ENCODE results near the gene CDH13.
A peak's percentile ranks its signal among the peaks of the same experiment; 100 is the strongest.

The CDH13 gene

DNA sequence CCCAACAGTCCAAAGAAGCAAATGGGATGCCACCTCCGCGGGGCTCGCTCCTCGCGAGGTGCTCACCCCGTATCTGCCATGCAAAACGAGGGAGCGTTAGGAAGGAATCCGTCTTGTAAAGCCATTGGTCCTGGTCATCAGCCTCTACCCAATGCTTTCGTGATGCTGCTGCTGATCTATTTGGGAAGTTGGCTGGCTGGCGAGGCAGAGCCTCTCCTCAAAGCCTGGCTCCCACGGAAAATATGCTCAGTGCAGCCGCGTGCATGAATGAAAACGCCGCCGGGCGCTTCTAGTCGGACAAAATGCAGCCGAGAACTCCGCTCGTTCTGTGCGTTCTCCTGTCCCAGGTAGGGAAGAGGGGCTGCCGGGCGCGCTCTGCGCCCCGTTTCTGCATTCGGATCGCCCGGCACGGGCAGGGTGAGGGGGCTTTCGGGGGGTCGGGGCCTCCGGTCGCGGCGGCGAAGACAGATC lies at the start of gene CDH13:
CDH13 (plus strand) TSS at position 179 of the 471 bp plus-strand sequence.
- no peak for DNase-seq (ENCODE audit: low spot score)

DNA sequence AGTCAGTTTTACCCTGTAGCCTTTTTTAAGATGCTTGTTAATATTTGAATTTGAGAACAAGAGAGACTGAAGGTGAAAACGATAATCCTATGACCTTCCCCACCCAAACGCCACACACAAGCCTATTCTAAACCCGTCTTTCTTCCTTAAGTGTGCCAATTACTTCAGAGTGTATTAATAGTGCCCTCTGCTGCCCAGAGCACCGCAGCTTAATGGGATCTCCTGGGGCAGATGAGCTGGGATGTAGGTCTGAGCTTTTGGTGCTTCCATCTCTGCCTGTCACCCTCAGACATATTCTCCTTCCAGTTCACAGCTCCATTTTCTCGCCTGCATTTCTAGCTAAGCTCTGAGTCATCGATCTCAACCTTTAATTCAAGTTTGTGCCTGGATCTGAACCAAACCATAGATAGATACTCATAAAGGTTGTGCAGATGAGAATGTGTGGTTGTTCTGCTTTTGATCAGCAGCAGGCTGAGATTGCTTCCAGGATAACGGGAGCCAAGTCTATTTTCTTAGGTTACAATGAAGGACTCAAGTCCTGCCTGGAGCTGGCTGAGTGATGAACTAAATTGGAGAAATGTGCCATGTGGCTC lies 46.4 kb upstream of the CDH13 start:
- DNase-seq (ENCODE audit: low spot score) = peak; percentile 14

DNA sequence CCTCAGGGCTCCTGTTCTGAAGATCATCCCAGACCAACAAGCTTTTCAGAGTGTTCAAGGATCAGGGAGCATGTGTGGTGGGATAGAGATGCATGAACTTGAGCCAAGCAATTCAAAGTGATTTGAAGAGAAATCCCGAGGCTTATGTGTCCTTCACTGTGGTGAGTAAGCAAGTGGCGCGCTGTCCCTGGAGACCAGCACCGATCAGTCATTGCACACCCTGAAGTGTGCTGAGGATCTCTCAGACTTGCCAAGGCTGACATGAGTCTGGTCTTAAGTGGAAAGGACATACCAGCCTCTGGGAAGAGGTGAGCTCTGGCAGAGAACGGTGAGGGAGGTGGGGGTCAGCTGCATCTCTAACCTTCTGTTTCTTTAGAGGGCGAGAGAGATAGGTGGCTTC lies 43.8 kb upstream of the CDH13 start:
- no peak for DNase-seq (ENCODE audit: low spot score)

DNA sequence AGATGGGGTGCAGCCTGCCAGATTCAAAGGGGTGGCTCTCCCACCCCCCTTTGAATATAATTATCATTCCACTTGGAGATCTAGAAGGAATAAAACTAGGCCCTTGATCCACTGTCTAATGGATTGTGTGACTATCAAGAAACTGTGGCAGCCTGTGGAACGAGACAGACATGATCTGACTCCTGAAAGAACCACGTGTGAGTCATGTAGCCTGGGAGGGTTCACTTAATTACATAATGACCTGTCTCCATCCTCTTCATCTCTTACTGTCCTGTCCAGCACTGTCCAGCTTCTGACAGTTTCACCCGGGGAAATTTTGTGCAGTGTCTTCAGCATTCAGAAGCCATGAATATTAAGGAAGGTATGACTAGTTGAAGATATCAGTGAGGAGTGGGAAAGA lies 43.3 kb upstream of the CDH13 start:
- no peak for DNase-seq (ENCODE audit: low spot score)

DNA sequence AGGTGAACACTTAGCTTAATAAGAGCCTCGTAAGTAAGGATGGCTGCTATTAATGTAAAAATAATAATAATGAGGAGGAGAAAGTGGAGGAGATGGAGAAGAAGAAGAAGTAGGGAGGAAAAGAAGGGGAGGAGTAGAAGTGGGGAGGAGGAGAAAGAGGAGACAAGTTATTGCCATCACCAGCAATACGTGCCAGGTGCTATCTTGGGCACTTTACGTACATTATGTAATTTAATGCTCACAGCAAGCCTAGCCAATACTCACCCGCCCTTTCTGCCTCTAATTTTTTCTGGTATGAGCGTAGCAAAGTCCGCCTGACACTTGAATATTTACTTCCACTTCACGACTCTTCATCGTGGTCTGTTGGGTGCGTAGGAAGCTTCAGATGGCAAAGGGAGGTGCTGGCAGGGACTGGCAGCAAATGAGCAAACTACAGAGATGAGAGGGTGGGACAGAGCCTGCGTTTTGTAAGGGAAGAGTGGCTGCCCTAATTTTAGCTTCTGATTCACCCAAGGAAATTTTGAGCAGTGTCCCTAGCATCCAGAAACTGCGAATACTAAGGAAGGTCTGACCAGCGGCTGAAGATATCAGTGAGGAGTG lies 42.1 kb upstream of the CDH13 start:
- no peak for DNase-seq (ENCODE audit: low spot score)

DNA sequence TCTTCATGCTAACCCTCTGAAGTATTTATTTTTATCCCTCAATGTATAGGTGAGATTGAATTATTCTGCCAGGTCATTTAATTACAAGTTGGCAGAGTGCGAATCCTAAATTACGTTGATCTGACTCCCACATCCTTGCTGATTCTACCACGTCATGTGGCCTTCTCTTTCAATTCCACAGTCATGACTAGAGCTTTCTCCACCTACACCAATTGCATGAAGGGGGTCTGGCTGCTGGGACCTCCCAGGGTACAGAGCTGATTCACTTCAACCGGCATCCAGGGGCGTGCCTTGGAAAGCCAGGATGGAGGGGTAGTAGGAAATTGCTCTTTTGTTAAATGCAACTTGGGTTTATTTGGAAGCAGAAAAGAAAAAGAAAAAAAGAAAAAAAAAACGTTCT lies 41.1 kb upstream of the CDH13 start:
- DNase-seq (ENCODE audit: low spot score) = no peak

DNA sequence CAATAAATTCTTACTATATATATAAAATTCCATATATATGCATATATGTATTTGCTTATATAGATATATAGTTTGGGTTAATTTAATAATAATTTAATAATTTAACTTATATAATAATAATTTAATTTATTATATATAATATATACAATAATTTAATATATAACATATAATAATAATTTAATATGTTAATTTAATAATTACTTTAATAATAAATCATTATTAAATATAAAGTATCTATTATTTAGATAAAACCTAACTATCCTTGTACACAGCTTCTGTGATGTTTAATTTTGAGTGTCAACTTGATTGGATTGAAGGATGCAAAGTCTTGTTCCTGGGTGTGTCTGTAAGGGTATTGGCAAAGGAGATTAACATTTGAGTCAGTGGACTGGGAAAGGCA lies 40.6 kb upstream of the CDH13 start:
- no peak for DNase-seq (ENCODE audit: low spot score)

DNA sequence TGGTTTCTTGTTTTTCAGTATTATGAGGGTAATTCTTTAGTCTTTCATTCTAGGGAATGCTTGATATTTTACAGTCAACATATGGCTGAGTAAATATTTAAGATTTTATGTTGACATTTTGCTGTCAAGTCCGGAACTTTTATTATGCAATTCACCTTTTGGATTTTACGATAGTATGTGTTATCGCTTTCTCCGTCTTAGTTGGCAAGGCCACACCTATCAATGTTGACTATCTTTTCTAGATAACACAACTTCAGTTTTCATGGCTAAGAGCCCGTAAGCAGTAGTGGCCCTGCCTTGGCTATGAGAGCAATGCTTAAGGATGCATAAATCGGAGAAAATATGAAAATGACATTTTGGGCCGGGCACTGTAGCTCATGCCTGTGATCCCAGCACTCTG lies 39.5 kb upstream of the CDH13 start:
- no peak for DNase-seq (ENCODE audit: low spot score)

DNA sequence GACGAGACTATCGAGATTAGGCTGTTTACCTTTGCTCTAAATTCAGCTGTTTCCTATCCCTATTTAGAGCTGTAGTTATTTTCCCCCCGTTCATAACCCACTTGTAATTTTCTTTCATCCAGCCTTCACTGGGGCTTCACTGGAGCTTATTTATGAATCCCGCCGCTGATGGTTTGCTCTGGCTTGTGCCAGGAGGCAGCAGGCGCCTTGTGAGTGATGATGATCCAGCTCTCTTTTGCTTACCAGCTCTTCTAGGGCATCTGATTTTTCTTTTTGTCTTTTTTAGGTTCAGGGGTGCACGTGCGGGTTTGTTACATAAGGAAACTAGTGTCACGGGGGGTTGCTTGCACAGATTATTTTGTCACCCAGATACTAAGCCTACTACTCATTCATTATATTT lies 37.4 kb upstream of the CDH13 start:
- no peak for DNase-seq (ENCODE audit: low spot score)

DNA sequence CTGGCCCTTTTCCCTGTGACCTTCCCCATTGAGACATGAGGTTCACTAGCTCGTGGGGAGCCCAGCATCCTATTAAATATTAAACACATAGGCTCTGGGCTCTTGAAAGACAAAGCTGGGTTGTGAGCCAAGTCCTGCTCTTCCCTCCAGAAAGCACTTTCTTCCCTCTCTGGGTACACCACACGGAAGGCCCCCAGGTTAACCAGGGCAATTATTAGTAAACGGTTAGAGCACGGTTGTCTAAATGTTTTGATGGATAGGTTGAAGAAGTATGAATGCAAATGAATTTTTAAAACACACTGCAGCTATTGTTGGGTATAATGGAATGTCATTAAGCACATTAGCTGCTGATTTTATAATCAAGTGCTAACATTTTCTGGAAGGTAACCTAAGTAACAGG lies 32.7 kb upstream of the CDH13 start:
- DNase-seq (ENCODE audit: low spot score) = no peak

DNA sequence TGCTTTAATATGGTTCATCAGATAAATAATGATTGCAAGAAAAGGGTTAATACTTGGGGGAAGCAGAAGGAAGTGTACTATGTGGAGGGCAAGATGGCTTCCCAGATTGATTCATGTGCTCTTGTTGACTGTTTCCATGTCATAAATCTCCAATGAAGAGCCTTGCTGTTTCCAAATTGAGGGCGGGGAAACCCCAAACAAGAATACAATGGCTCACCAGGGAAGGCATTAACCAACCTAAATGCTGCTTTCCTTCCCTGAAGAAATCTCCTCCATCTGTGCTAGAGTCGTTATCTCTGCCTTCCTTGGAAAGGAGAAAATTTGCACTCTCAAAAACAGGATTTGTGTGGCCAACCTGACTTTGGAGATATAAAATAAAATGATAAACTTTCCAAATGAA lies 28.0 kb upstream of the CDH13 start:
- DNase-seq (ENCODE audit: low spot score) = no peak

DNA sequence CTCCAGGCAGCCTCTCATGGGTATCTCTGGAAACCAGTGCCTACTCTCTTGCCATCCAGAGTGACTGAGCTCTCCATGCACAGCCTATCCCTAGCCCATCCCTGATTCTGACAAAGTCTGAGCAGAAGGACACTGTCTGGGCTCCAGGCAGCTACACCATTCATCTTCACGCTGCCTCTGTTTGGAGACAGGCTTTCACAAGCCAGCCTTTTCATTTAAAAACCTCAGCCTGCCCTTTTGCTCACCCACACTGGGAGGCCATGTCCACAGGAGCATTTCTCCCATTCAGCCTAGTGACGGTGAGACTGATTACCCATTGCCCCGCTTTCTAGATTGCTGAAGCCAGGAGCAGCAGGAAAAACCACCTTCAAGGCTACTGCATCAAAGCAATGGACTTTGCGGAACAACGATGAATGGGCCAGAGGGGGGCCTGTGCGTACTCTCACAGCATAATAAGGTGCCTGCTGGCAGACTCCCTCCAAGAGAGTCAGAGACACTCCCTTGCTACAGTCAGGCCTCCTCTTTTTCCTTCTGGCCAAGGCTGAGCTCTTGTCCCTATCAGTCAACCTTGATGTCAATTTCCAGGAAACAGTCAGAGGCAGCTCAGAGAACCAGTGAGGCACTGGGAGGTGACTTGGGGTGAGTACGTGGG lies 24.7 kb upstream of the CDH13 start:
- DNase-seq (ENCODE audit: low spot score) = no peak

DNA sequence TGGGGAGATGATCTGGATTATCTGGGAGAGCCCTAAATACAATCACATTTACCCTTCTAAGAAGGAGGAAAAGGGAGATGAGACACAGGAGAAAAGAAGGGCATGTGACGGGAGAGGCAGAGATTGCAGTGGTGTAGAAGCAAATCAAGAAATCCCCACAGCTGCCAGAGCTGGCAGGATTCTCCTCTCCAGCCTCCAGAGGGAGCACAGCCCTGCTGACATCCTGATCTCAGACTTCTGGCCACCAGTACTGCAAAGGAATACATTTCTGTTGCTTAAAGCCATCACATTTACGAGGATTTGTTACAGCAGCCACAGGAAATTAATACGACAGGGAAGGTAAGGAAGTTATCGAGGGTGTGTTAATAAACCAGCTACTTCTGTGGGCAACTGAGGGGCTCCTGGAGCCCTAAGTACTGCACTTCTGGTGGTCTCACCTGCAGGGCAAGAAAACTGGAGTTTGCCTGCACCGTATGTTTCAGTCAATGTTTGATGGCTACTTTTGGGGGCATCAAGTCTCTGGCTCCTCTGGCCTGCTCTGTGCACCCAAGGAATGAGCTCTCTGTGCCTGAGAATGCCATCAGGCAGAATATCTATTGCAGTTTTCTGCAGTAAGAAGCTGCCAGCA lies 22.9 kb upstream of the CDH13 start:
- no peak for DNase-seq (ENCODE audit: low spot score)

DNA sequence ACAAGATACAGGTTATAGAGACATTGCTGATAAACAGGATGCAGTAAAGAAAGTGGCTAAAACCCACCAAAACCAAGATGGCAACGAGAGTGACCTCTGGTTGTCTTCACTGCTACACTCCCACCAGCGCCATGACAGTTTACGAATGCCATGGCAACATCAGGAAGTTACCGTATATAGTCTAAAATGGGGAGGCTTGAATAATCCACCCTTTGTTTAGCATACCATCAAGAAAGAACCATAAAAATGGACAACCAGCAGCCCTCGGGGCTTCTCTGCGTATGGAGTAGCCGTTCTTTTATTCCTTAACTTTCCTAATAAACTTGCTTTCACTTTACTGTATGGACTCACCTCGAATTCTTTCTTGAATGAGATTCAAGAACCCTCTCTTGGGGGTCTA lies 21.7 kb upstream of the CDH13 start:
- no peak for DNase-seq (ENCODE audit: low spot score)

DNA sequence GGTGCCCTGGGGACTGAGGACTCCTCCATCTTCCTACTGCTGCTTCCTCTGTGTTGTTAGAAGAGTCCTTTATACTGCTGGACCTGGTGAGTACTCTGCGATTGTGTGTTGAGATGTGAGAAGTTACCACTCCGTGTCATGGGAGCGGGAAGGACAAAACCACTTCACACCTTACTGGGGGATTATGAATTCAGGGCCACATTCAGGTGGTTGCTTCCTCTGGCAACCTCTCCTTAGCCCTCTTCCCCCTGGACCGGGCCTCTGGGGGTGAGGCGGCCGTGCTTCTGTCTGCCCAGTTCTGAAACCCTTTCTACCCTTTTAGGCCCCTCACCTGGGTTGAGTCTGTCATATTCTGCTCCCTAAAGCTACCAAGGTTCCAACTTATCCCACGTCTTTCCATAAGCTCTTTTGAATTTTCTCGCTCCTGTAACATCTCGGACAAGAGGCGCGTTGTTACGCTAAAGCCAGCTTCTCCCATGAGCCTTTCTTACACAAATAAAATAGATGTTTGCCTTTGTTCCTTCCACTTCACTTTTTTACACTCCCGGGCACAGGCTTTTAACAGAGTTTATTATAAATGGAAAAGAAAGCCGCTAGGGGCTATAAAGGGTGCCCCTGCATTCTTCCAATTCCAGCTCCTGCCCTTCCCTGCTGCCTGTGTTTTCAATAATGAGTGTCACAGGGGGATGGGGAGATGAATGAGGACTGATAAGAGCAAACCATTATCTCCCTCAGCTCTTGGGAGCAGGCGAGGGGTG lies 20.7 kb upstream of the CDH13 start:
- DNase-seq (ENCODE audit: low spot score) = no peak

DNA sequence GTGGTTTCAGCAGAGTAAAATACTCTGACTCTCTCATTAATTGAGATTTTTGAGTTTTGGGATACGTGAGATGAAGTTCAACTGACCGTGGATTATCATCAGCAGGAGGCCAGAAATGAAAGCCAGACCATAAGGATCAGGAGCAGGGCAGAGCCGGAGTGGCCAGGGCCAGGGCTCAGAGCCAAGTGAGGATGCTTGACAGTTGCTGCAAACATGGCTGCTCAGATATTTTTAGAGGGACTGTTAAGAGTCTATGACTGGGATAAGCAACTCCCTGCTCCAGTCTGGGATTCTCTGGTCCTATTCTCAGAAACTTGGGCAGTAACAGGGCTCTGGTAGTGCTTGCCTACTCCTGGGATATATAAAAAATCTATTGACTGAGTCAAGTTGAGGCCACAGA lies 17.6 kb upstream of the CDH13 start:
- DNase-seq (ENCODE audit: low spot score) = no peak

DNA sequence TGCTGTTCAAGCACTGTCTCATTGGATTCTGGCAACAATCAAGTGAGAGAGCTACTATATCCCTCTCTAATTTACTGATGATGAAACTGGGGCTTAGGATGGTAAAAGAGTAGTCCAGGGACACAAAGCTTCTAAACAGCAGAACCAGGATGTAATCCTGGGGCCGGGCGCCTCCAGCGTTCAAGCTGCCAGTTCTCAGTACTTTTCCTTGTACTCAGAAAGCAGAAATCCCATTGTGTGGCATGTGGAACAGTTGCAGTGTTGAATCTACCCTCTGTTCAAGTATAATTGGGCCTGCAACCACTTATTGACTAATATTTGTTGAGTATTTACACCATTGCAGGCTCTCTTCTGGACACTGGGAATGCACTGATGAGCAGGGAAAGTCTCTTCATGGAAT lies 14.5 kb upstream of the CDH13 start:
- DNase-seq (ENCODE audit: low spot score) = no peak

DNA sequence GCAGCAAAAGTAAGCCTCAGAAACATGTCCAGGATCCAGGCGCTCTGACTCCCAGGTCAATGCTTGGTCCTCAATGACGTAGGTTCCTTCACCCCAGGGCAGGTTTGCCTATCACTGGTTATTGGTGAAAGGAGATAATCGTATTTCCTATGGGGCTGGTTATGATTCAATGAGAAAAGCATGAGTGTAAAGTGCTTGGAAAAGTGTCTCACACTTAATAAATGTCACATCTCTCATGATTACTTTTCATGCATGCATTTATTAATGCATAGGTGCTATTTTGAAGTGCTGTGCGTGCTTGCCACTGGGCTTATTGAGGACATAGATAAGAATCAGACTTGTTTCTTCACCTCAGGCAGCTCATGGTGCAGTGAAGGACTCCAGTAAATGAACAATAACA lies 10.4 kb upstream of the CDH13 start:
- no peak for DNase-seq (ENCODE audit: low spot score)

DNA sequence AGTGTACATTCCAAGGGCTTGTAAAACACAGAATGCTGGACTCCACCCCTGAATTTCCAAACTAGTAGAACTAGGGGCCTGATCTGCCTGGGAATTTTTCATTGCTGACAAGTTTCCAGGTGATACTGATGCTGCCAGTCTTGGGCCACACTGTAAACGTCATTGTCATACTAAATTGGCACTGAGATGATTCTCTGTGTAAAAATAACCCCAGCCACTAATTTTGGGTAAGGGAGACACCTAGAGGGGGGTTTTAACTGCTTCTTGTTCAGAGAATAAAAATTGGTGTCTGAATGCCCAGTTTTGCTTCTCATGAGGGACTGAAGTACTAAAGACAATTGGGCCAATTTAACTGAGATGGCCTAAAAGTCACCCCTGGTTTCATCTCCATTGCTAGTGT lies 5.0 kb upstream of the CDH13 start:
- DNase-seq (ENCODE audit: low spot score) = no peak

DNA sequence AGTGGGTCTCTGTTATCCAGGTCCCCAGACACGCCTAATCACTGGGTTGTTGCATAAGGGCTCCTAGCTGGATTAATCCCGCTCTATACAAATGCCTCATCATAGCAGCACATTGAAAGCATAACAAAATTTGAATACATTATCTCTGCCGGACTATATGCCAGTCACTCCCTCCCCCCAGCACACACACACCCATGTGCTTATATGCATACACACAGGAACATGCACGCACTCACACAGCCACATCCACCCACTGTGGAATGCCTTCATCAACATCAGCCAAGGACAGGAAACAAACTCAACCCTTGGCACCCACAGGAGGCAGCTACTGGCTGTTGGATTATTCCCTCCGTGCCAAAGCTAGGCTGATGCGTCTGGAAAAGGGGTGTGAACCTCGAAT lies 3.5 kb upstream of the CDH13 start:
- no peak for DNase-seq (ENCODE audit: low spot score)

DNA sequence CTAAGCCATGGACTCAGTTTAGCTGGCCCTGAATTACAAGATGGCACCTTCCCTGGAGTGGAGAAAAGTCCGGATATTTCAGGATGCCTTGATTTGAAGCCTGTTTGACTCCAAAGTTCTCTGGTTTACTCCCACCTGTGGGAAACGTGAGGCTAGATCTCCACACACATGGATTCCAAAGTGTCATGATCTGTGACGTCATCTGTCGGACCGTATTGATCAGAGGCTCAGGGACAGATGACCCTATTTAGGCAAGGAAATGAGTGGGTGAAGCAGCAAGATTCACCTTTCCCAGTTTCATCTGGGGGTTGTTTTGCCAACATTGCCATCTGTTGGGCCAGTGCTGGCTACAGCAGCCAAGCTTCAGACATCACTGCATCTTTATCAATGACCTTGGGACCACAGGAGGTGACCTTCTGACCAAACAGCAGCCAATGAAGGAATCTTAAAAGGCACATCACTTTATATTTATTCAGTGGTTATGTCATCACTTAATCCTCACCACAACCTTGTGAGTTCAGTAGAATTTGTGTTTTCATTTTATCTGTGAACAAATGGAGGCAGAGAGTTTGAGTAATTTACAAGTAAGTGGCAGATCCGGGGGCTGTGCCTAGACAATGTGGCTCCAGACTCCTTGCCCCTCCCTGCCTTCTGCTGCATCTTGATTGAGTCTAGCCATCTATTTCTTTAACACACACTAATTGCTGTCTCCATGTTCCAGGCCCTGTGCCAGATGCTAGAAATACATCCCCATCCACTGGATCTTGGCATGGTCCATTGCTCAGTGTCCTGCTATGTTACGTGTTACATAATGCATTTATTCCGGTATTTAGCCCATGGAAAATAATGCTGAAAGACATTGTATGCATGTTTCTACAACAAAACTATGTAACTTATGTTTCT lies 1.5 kb upstream of the CDH13 start:
- DNase-seq (ENCODE audit: low spot score) = no peak

DNA sequence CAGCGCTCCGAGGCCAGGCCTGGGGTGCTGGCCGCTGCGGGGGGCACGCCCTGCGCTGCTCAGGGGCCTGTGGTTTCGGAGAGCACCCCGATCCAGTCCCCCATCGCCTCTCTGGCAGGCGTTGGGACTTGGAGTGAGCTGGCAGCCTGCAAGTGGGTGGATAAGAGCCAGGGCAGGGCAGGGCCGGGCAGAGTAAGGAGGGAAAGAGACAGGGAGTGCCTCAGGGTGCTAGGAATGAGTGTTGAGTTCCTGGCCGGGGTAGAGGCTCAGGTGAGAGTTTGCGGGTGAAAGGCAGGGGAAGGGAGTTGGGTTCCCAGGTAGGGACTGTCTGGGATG lies 1.3 kb downstream of the CDH13 start:
- DNase-seq (ENCODE audit: low spot score) = no peak

All from COLO829 (cell line).